GM12874 (cell line): ENCODE data around the gene ZNF446.

Experiments
- CTCF ChIP-seq: IDR thresholded peaks from 2 replicates; pipeline ENCODE4 v1.5.1; 2011; ENCODE audit warnings: low read depth, mild to moderate bottlenecking, control low read depth, low read length, moderate library complexity; ENCODE audit not compliant: insufficient read depth

Gene ZNF446

GRCh38 chr19:58476498-58477015 is 405 bp downstream of the ZNF446 start:
- no peak for TF ChIP-seq CTCF

- no peak for TF ChIP-seq CTCF
Measured at GRCh38 chr19:58477130-58477529, 978 bp downstream of the ZNF446 start.

GRCh38 chr19:58477871-58478270 is 1.7 kb downstream of the ZNF446 start:
- no peak for TF ChIP-seq CTCF

GRCh38 chr19:58479303-58479702 is 3.2 kb downstream of the ZNF446 start:
- TF ChIP-seq CTCF, result no peak

GRCh38 chr19:58479736-58480480 is 3.8 kb downstream of the ZNF446 start:
- no peak for TF ChIP-seq CTCF

DNA sequence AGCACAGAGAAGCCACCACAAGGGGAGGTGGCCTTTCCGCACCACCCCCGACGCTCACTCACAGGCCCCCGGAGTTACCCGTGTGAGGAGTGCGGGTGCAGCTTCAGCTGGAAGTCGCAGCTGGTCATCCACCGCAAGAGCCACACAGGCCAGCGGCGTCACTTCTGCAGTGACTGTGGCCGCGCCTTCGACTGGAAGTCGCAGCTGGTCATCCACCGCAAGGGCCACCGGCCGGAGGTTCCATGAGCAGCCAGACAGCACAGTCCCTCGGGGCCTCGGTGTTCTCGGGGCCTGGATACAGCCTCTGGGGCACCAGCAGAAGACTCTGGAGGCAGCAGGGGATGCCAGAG is 4.3 kb downstream of the ZNF446 start:
- TF ChIP-seq CTCF, result no peak

DNA sequence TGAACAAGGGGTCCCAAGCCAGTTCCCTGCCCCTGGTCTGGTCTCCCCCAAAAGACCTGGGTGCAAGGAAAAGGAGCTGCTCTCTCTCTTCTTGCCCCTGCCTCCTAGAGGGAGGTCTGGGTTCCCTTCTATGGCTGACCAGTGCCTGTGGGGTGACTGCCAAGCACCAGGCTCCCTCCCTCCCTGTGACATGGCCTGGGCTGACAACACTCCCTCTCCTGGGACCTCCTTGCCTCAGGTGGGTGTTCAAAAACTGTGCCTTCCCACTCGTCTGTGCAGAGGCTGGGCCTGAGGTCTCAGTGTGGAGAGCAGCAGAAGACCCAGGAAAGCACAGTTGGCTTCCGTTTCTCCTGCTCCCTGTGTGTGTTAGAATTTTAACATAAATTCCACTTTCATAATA is 4.7 kb downstream of the ZNF446 start:
- TF ChIP-seq CTCF, result no peak

GRCh38 chr19:58482372-58482771 is 6.2 kb downstream of the ZNF446 start:
- no peak for TF ChIP-seq CTCF
